GM12873 (cell line): ENCODE data around the gene NT5C.

Source experiments
- CTCF ChIP-seq: IDR thresholded peaks from 2 replicates; pipeline ENCODE4 v1.5.1; 2012; ENCODE audit warnings: low read depth, mild to moderate bottlenecking, moderate library complexity, low read length, control low read depth; ENCODE audit not compliant: insufficient read depth; ENCODE audit errors: missing control alignments

Gene NT5C

GRCh38 chr17:75108193-75108592 is 23.3 kb downstream of the NT5C start:
- TF ChIP-seq CTCF = no peak

- TF ChIP-seq CTCF = peak; percentile 83
Measured at GRCh38 chr17:75105126-75106080, 26.1 kb downstream of the NT5C start.

GRCh38 chr17:75103601-75104554 is 27.7 kb downstream of the NT5C start:
- TF ChIP-seq CTCF = no peak

GRCh38 chr17:75102385-75102821 is 29.1 kb downstream of the NT5C start:
- no peak for TF ChIP-seq CTCF

- no peak for TF ChIP-seq CTCF
Measured at GRCh38 chr17:75099881-75100595, 31.5 kb downstream of the NT5C start.

- TF ChIP-seq CTCF = no peak
Measured at GRCh38 chr17:75098861-75099260, 32.7 kb downstream of the NT5C start.
